Transverse colon (tissue), 4 donors: ENCODE results near the gene ADAM12. TPM values are rescaled to one million over a fixed set of nuclear protein-coding genes. Genes with fewer than 3 reads are reported as not detected.

Experiments used
- DNase-seq: peaks from one replicate; pipeline ENCODE4 v3.0.0-alpha.2; 2019
- H3K27ac ChIP-seq, 4 donors: fragments of 200-600 bp; sonication (generic); 2 replicates each; pipeline ENCODE4 v1.5.1; 2016 to 2018; ENCODE audit warnings: inconsistent platforms in 4 of 4
- H3K27me3 ChIP-seq: fragments of 200-600 bp; sonication (generic); 2 replicates; pipeline ENCODE4 v1.5.1; 2017; ENCODE audit warnings: inconsistent platforms
- H3K36me3 ChIP-seq, 4 donors: fragments of 200-600 bp; sonication (generic); 2 replicates each; pipeline ENCODE4 v1.5.1; 2017 to 2019; ENCODE audit warnings: inconsistent platforms in 4 of 4
- H3K4me1 ChIP-seq, 4 donors: fragments of 200-600 bp; sonication (generic); 2 replicates each; pipeline ENCODE4 v1.5.1; 2017 to 2020; ENCODE audit warnings: inconsistent platforms in 4 of 4
- H3K4me3 ChIP-seq, 4 donors: fragments of 200-600 bp; sonication (generic); 1 replicate in 1 of 4; 2 replicates in 3 of 4; pipeline versions ENCODE4 v1.5.1 to v1.6.1; 2017 to 2019; ENCODE audit warnings: inconsistent platforms in 4 of 4
- H3K9me3 ChIP-seq, 2 donors: fragments of 200-600 bp; sonication (generic); 2 replicates each; pipeline ENCODE4 v1.5.1; 2017 to 2019; ENCODE audit warnings: inconsistent platforms in 2 of 2
- CTCF ChIP-seq, 5 experiments: fragments of 200-600 bp in 3 of 5; fragments of 450-650 bp in 2 of 5; sonication (generic) in 3 of 5; IDR thresholded peaks; 1 replicate in 2 of 5; 2 replicates in 3 of 5; pipeline ENCODE4 v1.5.1; 2016 to 2017; ENCODE audit warnings: antibody characterized with exemption in 5 of 5, inconsistent platforms in 3 of 5, mild to moderate bottlenecking in 2 of 5, moderate library complexity in 1 of 5
- EP300 ChIP-seq: sonication (generic); formaldehyde crosslinking; IDR thresholded peaks from one replicate; pipeline ENCODE4 v1.6.1; 2017; ENCODE audit warnings: antibody characterized with exemption, low read depth
- POLR2A ChIP-seq: fragments of 450-650 bp; IDR thresholded peaks from one replicate; pipeline ENCODE4 v1.6.1; 2016; ENCODE audit warnings: antibody characterized with exemption, mild to moderate bottlenecking, moderate library complexity
- POLR2AphosphoS5 ChIP-seq, 3 donors: sonication (generic); formaldehyde crosslinking; IDR thresholded peaks; one replicate each; pipeline ENCODE4 v1.6.1; 2016; ENCODE audit warnings: antibody characterized with exemption in 3 of 3
- WGBS, 2 donors: methylation state at CpG; one replicate each; pipeline ENCODE4 v1.1.5; 2018; ENCODE audit warnings: low coverage in 1 of 2; 5-methylcytosine and 5-hydroxymethylcytosine counted together
- in situ Hi-C, 4 donors: fragments of 200-750 bp; cut with MboI; loops; one replicate each; pipeline versions ENCODE4 v1.15.0 to v1.15.1; 2017; ENCODE audit warnings: low sequenced_read_pairs in 3 of 4, low pct_ligation_motif_present in 1 of 4, low pct_unique_long_range_greater_than_20kb in 1 of 4
- intact Hi-C: fragments of 100-400 bp; cut with DNase I; formaldehyde crosslinking; loops from one replicate; pipeline ENCODE4 v1.15.1; 2023; ENCODE audit warnings: low total_unique reads
- total RNA-seq, 4 donors: library from RNA; depleted of rRNA; stranded (reverse); fragments of >200 nt; gene quantifications; one replicate each; pipeline ENCODE4 v1.1.0, GENCODE V29; 2016

ADAM12 gene
- total RNA-seq, 4 donors from 2014 or later, result 0.14 to 2.2 (median 1.1) TPM; not detected in 1

GRCh38 chr10:126199221-126199998 lies 188.9 kb downstream of the ADAM12 start:
- 82 to 87% methylated on average over 4 to 13 of the region's 13 CpGs for WGBS, 2 donors
- Histone ChIP-seq H3K9me3 (no peaks in the 10 kb centered on the region), H3K27ac (no peak overlapping the region), H3K36me3 (no peaks in the 10 kb centered on the region), H3K27me3 (no peaks in the 10 kb centered on the region), H3K4me1 (no peaks in the 10 kb centered on the region), H3K4me3 (no peak overlapping the region)
- in situ Hi-C loops, result no loop called here
- intact Hi-C loops, result no loop called here
- DNase-seq, result no peak
- TF ChIP-seq POLR2A (no peak), EP300 (no peak), CTCF (IDR thresholded peaks at IDR 0.05) (no peak), POLR2AphosphoS5 (IDR thresholded peaks at IDR 0.05) (no peak)

DNA sequence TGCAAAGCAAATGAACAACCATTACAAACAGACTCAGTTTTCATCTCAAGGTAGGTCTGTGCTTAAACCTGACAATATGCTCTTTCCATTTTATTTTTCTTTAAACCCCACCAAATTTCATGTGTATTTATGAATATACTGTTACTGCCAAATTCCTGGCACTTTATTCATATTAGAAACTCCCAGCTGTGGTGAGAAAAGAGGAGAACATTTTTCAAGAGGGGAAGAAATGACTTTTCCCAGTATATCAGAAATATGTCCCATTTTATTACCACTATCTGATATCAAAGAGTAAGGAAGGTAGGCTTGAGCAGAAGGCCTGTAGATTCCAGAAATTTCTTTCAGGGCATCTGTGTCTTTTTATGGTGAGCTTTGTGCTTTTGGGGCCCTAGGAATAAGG lies 189.6 kb downstream of the ADAM12 start:
- Histone ChIP-seq H3K27ac (no peak overlapping the region), H3K36me3 (no peaks in the 10 kb centered on the region), H3K4me3 (no peak overlapping the region), H3K9me3 (no peaks in the 10 kb centered on the region), H3K4me1 (no peaks in the 10 kb centered on the region), H3K27me3 (no peaks in the 10 kb centered on the region)
- TF ChIP-seq POLR2AphosphoS5 (IDR thresholded peaks at IDR 0.05), result no peak
- in situ Hi-C loops (no loop called here), intact Hi-C loops (no loop called here)
- no peak for DNase-seq

GRCh38 chr10:126197036-126197543 lies 191.2 kb downstream of the ADAM12 start:
- no peaks in the 10 kb centered on the region for H3K27me3 ChIP-seq
- no peaks in the 10 kb centered on the region for H3K36me3 ChIP-seq
- DNase-seq, result no peak
- H3K27ac ChIP-seq, result no peak overlapping the region
- WGBS, 2 donors, result 75 to 90% methylated on average over 5 to 9 of the region's 9 CpGs
- H3K9me3 ChIP-seq, result no peaks in the 10 kb centered on the region
- intact Hi-C loops, result no loop called here
- TF ChIP-seq CTCF (IDR thresholded peaks at IDR 0.05), result no peak
- TF ChIP-seq POLR2A, result no peak
- no peak for TF ChIP-seq EP300
- no peak for TF ChIP-seq POLR2AphosphoS5 (IDR thresholded peaks at IDR 0.05)
- H3K4me1 ChIP-seq, result no peaks in the 10 kb centered on the region
- no peak overlapping the region for H3K4me3 ChIP-seq
- in situ Hi-C loops, result no loop called here

- in situ Hi-C loops (no loop called here), intact Hi-C loops (no loop called here)
- Histone ChIP-seq H3K27ac (no peak overlapping the region), H3K4me1 (no peaks in the 10 kb centered on the region), H3K36me3 (no peaks in the 10 kb centered on the region), H3K27me3 (no peaks in the 10 kb centered on the region), H3K4me3 (no peak overlapping the region), H3K9me3 (no peaks in the 10 kb centered on the region)
- no peak for DNase-seq
- TF ChIP-seq POLR2AphosphoS5 (IDR thresholded peaks at IDR 0.05) (no peak), POLR2A (no peak), CTCF (IDR thresholded peaks at IDR 0.05) (no peak), EP300 (no peak)
- WGBS, 2 donors, result 75 to 88% methylated on average over 2 to 3 of the region's 3 CpGs
Observed at GRCh38 chr10:126196281-126196680, 192.0 kb downstream of the ADAM12 start.
